Measurements from ENCODE around the gene TAB2.

GRCh38 chr6:149457316-149457884 is 139.9 kb downstream of the TAB2 start:
- TF ChIP-seq HNRNPL (IDR thresholded peaks at IDR 0.05; ENCODE audit: low read depth, low read length) (no peak), CREBBP (IDR thresholded peaks at IDR 0.05; ENCODE audit: low read depth, low read length) (no peak), ZNF174 (CRISPR knock-in tag; IDR thresholded peaks at IDR 0.05) (no peak), POLR2A (conservative IDR thresholded peaks at IDR 0.05) (no peak), EZH2 (IDR thresholded peaks at IDR 0.05; ENCODE audit: borderline replicate concordance, low read depth, low read length) (no peak), ZBTB49 (CRISPR knock-in tag; IDR thresholded peaks at IDR 0.05; ENCODE audit: borderline replicate concordance) (no peak), ZHX1 (conservative IDR thresholded peaks at IDR 0.05; ENCODE audit: low read length) (no peak), SRSF7 (optimal IDR thresholded peaks at IDR 0.05; ENCODE audit: low read depth, low read length) (no peak), ZNF507 (tag; conservative IDR thresholded peaks at IDR 0.05) (no peak), CTCF (IDR thresholded peaks at IDR 0.05 in 2 of 3, conservative IDR thresholded peaks at IDR 0.05 in 1 of 3; ENCODE audit: insufficient read depth in 2 of 3, low read depth in 1 of 3, low read length in 3 of 3) (no peak), MED1 (CRISPR knock-in tag; IDR thresholded peaks at IDR 0.05; ENCODE audit: borderline replicate concordance) (no peak), CAMTA2 (CRISPR knock-in tag; conservative IDR thresholded peaks at IDR 0.05) (no peak), ZNF121 (CRISPR knock-in tag; conservative IDR thresholded peaks at IDR 0.05) (no peak)
